RWPE2 (cell line): Measurements from ENCODE around the gene LSG1.

Source experiments
- ATAC-seq: fragments of 200-7000 bp; cut with Tn5 transposase; 3 replicates; pipeline ENCODE4 v1.9.1; 2021; ENCODE audit warnings: low read depth
- DNase-seq: peaks from one replicate; pipeline ENCODE4 v3.0.0-alpha.2; 2020; ENCODE audit warnings: low spot score
- H3K27ac ChIP-seq: fragments of 450-650 bp; 2 replicates; pipeline ENCODE4 v1.5.1; 2017; ENCODE audit warnings: mild to moderate bottlenecking; ENCODE audit not compliant: poor library complexity, severe bottlenecking
- H3K27me3 ChIP-seq: fragments of 250-450 bp; sonication (Bioruptor Pico); 2 replicates; pipeline ENCODE4 v1.5.1; 2021; ENCODE audit warnings: mild to moderate bottlenecking, moderate library complexity; ENCODE audit not compliant: insufficient read depth, poor library complexity, severe bottlenecking
- H3K36me3 ChIP-seq: fragments of 250-450 bp; sonication (Bioruptor Pico); 2 replicates; pipeline ENCODE4 v1.5.1; 2020; ENCODE audit warnings: low read depth, mild to moderate bottlenecking, moderate library complexity
- H3K4me1 ChIP-seq: fragments of 250-450 bp; sonication (Bioruptor Pico); 2 replicates; pipeline ENCODE4 v1.5.1; 2021; ENCODE audit warnings: mild to moderate bottlenecking, moderate library complexity; ENCODE audit not compliant: insufficient read depth, poor library complexity, severe bottlenecking
- H3K4me3 ChIP-seq: fragments of 250-450 bp; sonication (Bioruptor Pico); 2 replicates; pipeline ENCODE4 v1.5.1; 2021; ENCODE audit warnings: mild to moderate bottlenecking, moderate library complexity; ENCODE audit not compliant: severe bottlenecking
- H3K9me3 ChIP-seq: fragments of 250-450 bp; sonication (Bioruptor Pico); 2 replicates; pipeline ENCODE4 v1.5.1; 2021; ENCODE audit warnings: mild to moderate bottlenecking, moderate library complexity; ENCODE audit not compliant: severe bottlenecking
- CTCF ChIP-seq: fragments of 450-650 bp; IDR thresholded peaks from one replicate; pipeline ENCODE4 v1.5.1; 2017; ENCODE audit warnings: mild to moderate bottlenecking, moderate library complexity; ENCODE audit not compliant: poor library complexity, severe bottlenecking

LSG1 gene

GRCh38 chr3:194671900-194672808, at the start of gene LSG1:
Gene LSG1, minus strand, starts transcription at chr3:194672191. Its CDS starts 29 bp downstream, at chr3:194672162.
- H3K9me3 ChIP-seq, result no peaks in the 10 kb centered on the region
- peak within 1 kb of the TSS; percentile 68 for H3K4me3 ChIP-seq
- peak; percentile 83 for DNase-seq
- peaks cover 21% of the 10 kb centered on the region for H3K36me3 ChIP-seq
- H3K4me1 ChIP-seq, result peaks cover 6% of the 10 kb centered on the region
- H3K27me3 ChIP-seq, result no peaks in the 10 kb centered on the region
- ATAC-seq, result peak; percentile 94
- peak within 1 kb of the TSS; percentile 26 for H3K27ac ChIP-seq
- peak; percentile 14 for TF ChIP-seq CTCF

GRCh38 chr3:194720048-194720447, 48.1 kb upstream of the LSG1 start:
- H3K4me3 ChIP-seq, result no peak overlapping the region
- DNase-seq, result no peak
- no peak for TF ChIP-seq CTCF

GRCh38 chr3:194718079-194718478, 46.1 kb upstream of the LSG1 start:
- H3K27me3 ChIP-seq, result no peaks in the 10 kb centered on the region
- TF ChIP-seq CTCF, result no peak
- H3K27ac ChIP-seq, result no peak overlapping the region
- DNase-seq, result no peak
- peaks cover 8% of the 10 kb centered on the region for H3K4me1 ChIP-seq
- no peaks in the 10 kb centered on the region for H3K36me3 ChIP-seq
- ATAC-seq, result no peak
- H3K4me3 ChIP-seq, result no peak overlapping the region
- no peaks in the 10 kb centered on the region for H3K9me3 ChIP-seq

More at GRCh38 chr3:194720048-194720447, 48.1 kb upstream of the LSG1 start:
- Histone ChIP-seq H3K27me3 (no peaks in the 10 kb centered on the region), H3K9me3 (no peaks in the 10 kb centered on the region), H3K27ac (no peak overlapping the region), H3K4me1 (peaks cover 8% of the 10 kb centered on the region), H3K36me3 (no peaks in the 10 kb centered on the region)
- no peak for ATAC-seq

- TF ChIP-seq CTCF, result no peak
- Histone ChIP-seq H3K9me3 (no peaks in the 10 kb centered on the region), H3K27me3 (no peaks in the 10 kb centered on the region), H3K4me3 (no peak overlapping the region), H3K36me3 (no peaks in the 10 kb centered on the region), H3K4me1 (peaks cover 15% of the 10 kb centered on the region), H3K27ac (peak overlapping the region; percentile 7)
- peak; percentile 78 for ATAC-seq
- no peak for DNase-seq
Measured at GRCh38 chr3:194715022-194715800, 43.2 kb upstream of the LSG1 start.
